NB4 (cell line): Measurements from ENCODE around the gene SLC28A2.

ENCODE experiments used
- CTCF ChIP-seq: IDR thresholded peaks from one replicate; pipeline ENCODE4 v1.5.1; 2012; ENCODE audit warnings: low read depth, low read length
- POLR2A ChIP-seq: IDR thresholded peaks from 2 replicates; pipeline ENCODE4 v1.6.1; 2011; ENCODE audit warnings: mild to moderate bottlenecking; ENCODE audit not compliant: insufficient read length; ENCODE audit errors: extremely low read depth

DNA sequence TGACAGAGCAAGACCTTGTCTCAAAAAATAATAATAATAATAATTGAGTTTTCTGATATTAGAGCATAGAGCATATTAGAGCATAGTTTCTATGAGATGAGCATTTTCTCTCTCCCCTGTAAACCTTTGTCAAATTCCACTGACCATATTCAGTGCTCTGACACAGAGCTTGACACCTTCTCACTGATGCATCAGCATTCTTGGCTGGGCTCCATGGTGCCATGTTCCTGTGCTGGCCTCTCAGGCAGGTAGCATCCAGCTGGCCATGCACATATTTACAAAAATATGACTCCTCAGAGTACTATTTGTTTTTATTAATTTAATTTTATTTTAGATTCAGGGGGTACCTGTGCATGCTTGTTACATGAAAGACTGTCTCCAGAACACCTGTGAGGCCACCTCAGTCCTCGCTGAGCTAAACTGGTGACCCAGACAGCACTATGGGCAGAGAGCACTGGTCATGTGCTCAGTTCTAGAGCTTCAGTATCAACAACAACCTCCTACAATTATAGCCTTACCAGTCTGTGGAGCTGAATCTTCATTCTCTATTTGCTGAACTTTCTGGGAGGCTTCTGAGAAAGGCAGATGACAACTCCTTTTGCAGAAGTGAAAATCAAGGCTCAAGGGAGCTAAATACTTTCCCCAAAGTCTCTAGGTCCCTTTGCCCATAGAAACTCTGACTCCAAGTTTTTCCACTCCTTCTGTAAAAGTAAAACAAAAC lies 21.6 kb upstream of the SLC28A2 start:
- TF ChIP-seq POLR2A (no peak), CTCF (no peak)
